OCI-LY7 (cell line): ENCODE data around the gene MEIG1. TPM values are rescaled to one million over a fixed set of nuclear protein-coding genes. Genes with fewer than 3 reads are reported as not detected.
"Not testable (repeated sequence)": the region's sequence is repeated elsewhere in the genome, so short reads cannot be mapped to it uniquely, and the experiment has no call there.

ENCODE experiments used
- BruUV-seq: library from RNA; stranded (reverse); fragments of 400-500 nt; replicated peaks from 2 replicates; lab custom pipeline; 2021; lab: Mats Ljungman, UMichigan
- CTCF ChIA-PET: fragments of 300-600 bp; sonication (Branson Sonifier 250); formaldehyde crosslinking; loops from one replicate; lab custom pipeline; 2022; ENCODE audit warnings: antibody characterized with exemption; ENCODE audit not compliant: unreplicated experiment; lab: Charles Lee
- POLR2A ChIA-PET: fragments of 300-600 bp; sonication (Branson Sonifier 250); formaldehyde crosslinking; loops from one replicate; lab custom pipeline; 2022; ENCODE audit warnings: antibody characterized with exemption; lab: Charles Lee
- DNase-seq: peaks from one replicate; pipeline ENCODE4 v3.0.0-alpha.2; 2015; ENCODE audit warnings: low spot score
- H2AFZ ChIP-seq: fragments of 200-600 bp; sonication (generic), shearing (Covaris generic); 2 replicates; pipeline ENCODE4 v1.6.1; 2014; ENCODE audit warnings: mild to moderate bottlenecking, antibody characterized with exemption, low read length, moderate library complexity
- H3K27ac ChIP-seq: fragments of 200-600 bp; sonication (generic); 2 replicates; pipeline ENCODE4 v1.5.1; 2014; ENCODE audit warnings: mixed run types, low read depth, mild to moderate bottlenecking, moderate library complexity, low read length, inconsistent platforms; ENCODE audit not compliant: poor library complexity, severe bottlenecking
- H3K36me3 ChIP-seq: fragments of 200-600 bp; sonication (generic); 2 replicates; pipeline ENCODE4 v1.6.1; 2014; ENCODE audit warnings: mild to moderate bottlenecking, antibody characterized with exemption, low read length, moderate library complexity, mixed read lengths; ENCODE audit not compliant: insufficient read depth
- H3K4me1 ChIP-seq: fragments of 200-600 bp; sonication (generic); 2 replicates; pipeline ENCODE4 v1.5.1; 2014; ENCODE audit warnings: mild to moderate bottlenecking, low read length; ENCODE audit not compliant: insufficient read depth, poor library complexity, severe bottlenecking
- H3K4me2 ChIP-seq: fragments of 200-600 bp; sonication (generic); 2 replicates; pipeline ENCODE4 v1.6.1; 2014; ENCODE audit warnings: mild to moderate bottlenecking, low read length
- H3K4me3 ChIP-seq: fragments of 200-600 bp; sonication (generic); 2 replicates; pipeline ENCODE4 v1.5.1; 2014; ENCODE audit warnings: mild to moderate bottlenecking, low read depth, low read length; ENCODE audit not compliant: poor library complexity, severe bottlenecking
- H3K79me2 ChIP-seq: fragments of 200-600 bp; sonication (generic); 2 replicates; pipeline ENCODE4 v1.6.1; 2016; ENCODE audit warnings: low read depth, mild to moderate bottlenecking, low read length, moderate library complexity, mixed read lengths; ENCODE audit not compliant: insufficient read depth
- H3K9me2 ChIP-seq: fragments of 200-600 bp; sonication (generic); 2 replicates; pipeline ENCODE4 v1.6.1; 2016; ENCODE audit warnings: mild to moderate bottlenecking, low read length, mixed read lengths; ENCODE audit not compliant: insufficient read depth
- H3K9me3 ChIP-seq: fragments of 200-600 bp; sonication (generic); 2 replicates; pipeline ENCODE4 v1.6.1; 2014; ENCODE audit warnings: mild to moderate bottlenecking, mixed run types, low read length, mixed read lengths
- H4K20me1 ChIP-seq: fragments of 200-600 bp; sonication (generic); 2 replicates; pipeline ENCODE4 v1.6.1; 2014; ENCODE audit warnings: mild to moderate bottlenecking, antibody characterized with exemption, low read length, moderate library complexity, mixed read lengths; ENCODE audit not compliant: insufficient read depth
- EZH2phosphoT487 ChIP-seq: fragments of 200-600 bp; sonication (generic); IDR thresholded peaks from 2 replicates; pipeline ENCODE4 v1.6.1; 2018; ENCODE audit warnings: low read depth, borderline replicate concordance, mild to moderate bottlenecking, mixed run types, antibody characterized with exemption, low read length, moderate library complexity, mixed read lengths
- intact Hi-C: fragments of 100-400 bp; cut with micrococcal nuclease; formaldehyde crosslinking; loops from one replicate; pipeline ENCODE4 v1.10.0; 2022; ENCODE audit not compliant: unreplicated experiment
- total RNA-seq, 2 experiments: library from RNA; depleted of rRNA in 1 of 2; stranded (reverse); fragments of >200 nt in 1 of 2; shearing (Covaris generic) in 1 of 2; gene quantifications; 2 replicates each; pipeline ENCODE4 v1.2.3, GENCODE V29; 2014 to 2022
- TF ChIP-seq, protein P1 (sequence below): fragments of 200-600 bp; sonication (generic); conservative IDR thresholded peaks from 2 replicates; pipeline ENCODE4 v1.5.1; 2014; ENCODE audit warnings: mild to moderate bottlenecking, antibody characterized with exemption, low read length, moderate library complexity, mixed read lengths

The MEIG1 gene
- total RNA-seq, 2 experiments from 2014 or later, result 1.1 to 2.7 TPM

DNA sequence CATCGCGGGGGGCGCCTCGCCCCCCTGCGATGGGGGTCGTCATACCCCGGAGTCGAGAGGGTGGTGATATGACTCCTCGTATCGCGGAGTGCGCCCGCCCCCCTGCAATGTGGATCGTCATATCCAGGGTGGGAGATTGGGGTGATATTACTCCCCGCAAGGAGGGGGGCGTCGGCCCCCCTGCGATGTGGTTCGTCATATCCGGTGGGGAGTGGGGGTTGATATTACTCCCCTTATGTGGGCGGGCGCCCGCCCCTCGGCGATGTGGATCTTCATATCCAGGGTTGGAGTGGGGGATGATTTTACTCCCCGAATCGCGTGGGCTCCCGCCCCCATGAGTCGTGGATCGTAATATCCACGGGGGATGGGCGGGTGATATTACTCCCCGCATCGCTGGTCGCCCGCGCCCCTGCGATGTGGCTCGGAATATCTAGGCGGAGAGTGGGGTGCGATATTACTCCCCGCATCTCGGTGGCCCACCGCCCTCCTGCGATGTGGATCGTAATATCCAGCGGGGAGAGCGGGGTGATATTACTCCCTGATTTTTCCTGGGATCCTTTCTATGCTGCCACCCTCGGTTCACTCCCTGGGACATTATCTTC lies 36.9 kb downstream of the MEIG1 start:
- Histone ChIP-seq H3K79me2 (no peaks in the 10 kb centered on the region), H3K4me1 (no peaks in the 10 kb centered on the region), H3K27ac (no peak overlapping the region), H4K20me1 (no peaks in the 10 kb centered on the region), H2AFZ (no peak overlapping the region), H3K9me3 (no peaks in the 10 kb centered on the region), H3K4me2 (no peak overlapping the region), H3K36me3 (no peaks in the 10 kb centered on the region), H3K4me3 (no peak overlapping the region), H3K9me2 (no peaks in the 10 kb centered on the region)
- ChIA-PET POLR2A (no interaction called here), CTCF (no interaction called here)
- no TSS peak for BruUV-seq
- intact Hi-C loops, result no loop called here
- no peak for DNase-seq
- no peak for TF ChIP-seq EZH2phosphoT487
- TF ChIP-seq, protein P1, sequence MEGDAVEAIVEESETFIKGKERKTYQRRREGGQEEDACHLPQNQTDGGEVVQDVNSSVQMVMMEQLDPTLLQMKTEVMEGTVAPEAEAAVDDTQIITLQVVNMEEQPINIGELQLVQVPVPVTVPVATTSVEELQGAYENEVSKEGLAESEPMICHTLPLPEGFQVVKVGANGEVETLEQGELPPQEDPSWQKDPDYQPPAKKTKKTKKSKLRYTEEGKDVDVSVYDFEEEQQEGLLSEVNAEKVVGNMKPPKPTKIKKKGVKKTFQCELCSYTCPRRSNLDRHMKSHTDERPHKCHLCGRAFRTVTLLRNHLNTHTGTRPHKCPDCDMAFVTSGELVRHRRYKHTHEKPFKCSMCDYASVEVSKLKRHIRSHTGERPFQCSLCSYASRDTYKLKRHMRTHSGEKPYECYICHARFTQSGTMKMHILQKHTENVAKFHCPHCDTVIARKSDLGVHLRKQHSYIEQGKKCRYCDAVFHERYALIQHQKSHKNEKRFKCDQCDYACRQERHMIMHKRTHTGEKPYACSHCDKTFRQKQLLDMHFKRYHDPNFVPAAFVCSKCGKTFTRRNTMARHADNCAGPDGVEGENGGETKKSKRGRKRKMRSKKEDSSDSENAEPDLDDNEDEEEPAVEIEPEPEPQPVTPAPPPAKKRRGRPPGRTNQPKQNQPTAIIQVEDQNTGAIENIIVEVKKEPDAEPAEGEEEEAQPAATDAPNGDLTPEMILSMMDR, result no peak

DNA sequence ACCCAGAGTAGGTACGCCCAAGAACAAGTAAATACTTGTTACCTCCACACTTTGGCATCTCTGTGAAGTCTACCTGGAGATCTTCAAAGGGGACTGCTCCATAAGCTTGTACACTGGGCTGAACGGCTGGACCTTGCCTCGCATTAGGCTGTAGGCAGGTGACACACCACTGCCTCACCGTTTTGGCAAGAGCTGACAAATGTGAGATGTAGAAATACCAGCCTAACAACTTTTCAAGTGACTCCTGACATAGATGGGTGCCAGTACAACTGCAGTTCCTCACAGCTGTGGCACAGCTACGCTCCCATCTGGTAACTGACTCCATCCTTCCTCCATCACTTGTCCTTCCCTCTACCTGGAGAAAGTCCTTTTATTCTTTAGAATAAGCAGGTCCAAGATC lies 54.3 kb downstream of the MEIG1 start:
- DNase-seq, CTCF ChIA-PET, H3K27ac ChIP-seq, BruUV-seq, H3K9me3 ChIP-seq, H4K20me1 ChIP-seq, H2AFZ ChIP-seq, POLR2A ChIA-PET, H3K4me1 ChIP-seq, H3K4me2 ChIP-seq, H3K79me2 ChIP-seq, H3K36me3 ChIP-seq, H3K9me2 ChIP-seq, intact Hi-C loops, H3K4me3 ChIP-seq: not testable (repeated sequence)

DNA sequence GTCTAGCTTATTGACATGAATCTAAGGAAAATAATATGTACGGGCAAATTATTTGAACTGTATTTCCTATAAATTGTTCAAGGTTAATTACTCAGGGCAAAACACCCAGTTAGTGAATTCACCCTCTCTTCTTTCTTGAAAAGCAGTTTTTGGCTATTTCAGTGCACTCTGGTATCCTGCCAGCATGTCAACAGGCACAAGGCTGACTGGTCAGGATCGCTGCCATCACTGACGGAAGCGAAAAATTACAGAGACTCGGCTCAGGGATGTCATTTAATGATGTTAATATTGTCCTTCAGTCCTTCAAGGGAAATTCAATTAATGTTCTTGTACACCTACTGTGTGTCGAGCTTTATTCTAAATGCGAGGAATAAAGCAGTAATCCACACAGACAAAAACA lies 56.3 kb downstream of the MEIG1 start:
- no peaks in the 10 kb centered on the region for H3K9me2 ChIP-seq
- H3K9me3 ChIP-seq, result no peaks in the 10 kb centered on the region
- H2AFZ ChIP-seq, result no peak overlapping the region
- TF ChIP-seq EZH2phosphoT487, result no peak
- TF ChIP-seq, protein P1, result no peak
- intact Hi-C loops, result no loop called here
- no peaks in the 10 kb centered on the region for H3K36me3 ChIP-seq
- no peaks in the 10 kb centered on the region for H4K20me1 ChIP-seq
- no peaks in the 10 kb centered on the region for H3K4me1 ChIP-seq
- no peak overlapping the region for H3K27ac ChIP-seq
- no TSS peak for BruUV-seq
- H3K4me2 ChIP-seq, result no peak overlapping the region
- CTCF ChIA-PET, result no interaction called here
- H3K4me3 ChIP-seq, result no peak overlapping the region
- POLR2A ChIA-PET, result no interaction called here
- DNase-seq, result no peak
- H3K79me2 ChIP-seq, result no peaks in the 10 kb centered on the region

DNA sequence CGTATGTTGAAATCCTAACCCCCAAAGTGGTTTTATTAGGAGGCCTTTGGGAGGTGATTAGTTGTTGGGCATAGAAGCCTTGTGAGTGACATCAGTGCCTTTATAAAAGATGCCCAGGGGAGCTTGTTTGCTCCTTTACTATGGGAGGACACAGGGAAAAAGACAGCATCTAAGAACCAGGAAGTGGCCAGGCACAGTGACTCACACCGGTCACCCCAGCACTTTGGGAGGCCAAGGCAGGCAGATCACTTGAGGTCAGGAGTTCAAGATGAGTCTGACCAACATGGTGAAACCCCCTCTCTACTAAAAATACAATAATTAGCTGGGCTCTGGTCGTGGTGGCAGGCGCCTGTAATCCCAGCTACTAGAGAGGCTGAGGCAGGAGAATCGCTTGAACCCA lies 61.8 kb downstream of the MEIG1 start:
- intact Hi-C loops, H3K79me2 ChIP-seq, H3K9me2 ChIP-seq, H2AFZ ChIP-seq, POLR2A ChIA-PET, H3K27ac ChIP-seq, DNase-seq, H3K4me3 ChIP-seq, H3K36me3 ChIP-seq, H3K4me1 ChIP-seq, H3K4me2 ChIP-seq, BruUV-seq, CTCF ChIA-PET, H3K9me3 ChIP-seq, H4K20me1 ChIP-seq: not testable (repeated sequence)
